GM20000 (cell line): Measurements from ENCODE around the gene DNM2.
"Not testable (repeated sequence)": the region's sequence is repeated elsewhere in the genome, so short reads cannot be mapped to it uniquely, and the experiment has no call there.

Experiments
- DNase-seq: peaks from one replicate; pipeline ENCODE4 v3.0.0; 2012; ENCODE audit warnings: low spot score
- TF ChIP-seq, protein P1 (sequence below): IDR thresholded peaks from 2 replicates; pipeline ENCODE4 v1.5.1; 2012; ENCODE audit warnings: mild to moderate bottlenecking, control low read depth; ENCODE audit errors: extremely low read depth, missing control alignments

Gene DNM2

DNA sequence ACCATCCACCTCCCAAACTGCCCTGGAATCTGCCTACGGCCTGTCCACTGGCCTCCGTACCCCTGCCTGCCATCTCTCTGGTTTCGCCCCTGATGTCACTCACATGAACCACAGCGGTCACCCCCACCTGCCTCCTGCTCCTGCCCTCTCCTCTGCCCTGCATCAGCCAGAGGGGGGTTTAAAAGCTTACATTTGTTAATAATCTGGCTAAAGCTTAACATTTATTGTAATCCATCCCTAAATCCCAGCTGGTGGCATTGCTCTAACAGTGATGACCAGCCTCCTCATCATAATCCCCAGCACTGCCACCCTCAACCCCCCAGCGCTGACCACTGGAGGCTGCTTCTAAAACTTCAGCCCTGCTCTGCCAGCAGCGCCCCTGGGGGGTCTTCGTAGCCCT, 38.9 kb downstream of the DNM2 start:
- no peak for DNase-seq

DNA sequence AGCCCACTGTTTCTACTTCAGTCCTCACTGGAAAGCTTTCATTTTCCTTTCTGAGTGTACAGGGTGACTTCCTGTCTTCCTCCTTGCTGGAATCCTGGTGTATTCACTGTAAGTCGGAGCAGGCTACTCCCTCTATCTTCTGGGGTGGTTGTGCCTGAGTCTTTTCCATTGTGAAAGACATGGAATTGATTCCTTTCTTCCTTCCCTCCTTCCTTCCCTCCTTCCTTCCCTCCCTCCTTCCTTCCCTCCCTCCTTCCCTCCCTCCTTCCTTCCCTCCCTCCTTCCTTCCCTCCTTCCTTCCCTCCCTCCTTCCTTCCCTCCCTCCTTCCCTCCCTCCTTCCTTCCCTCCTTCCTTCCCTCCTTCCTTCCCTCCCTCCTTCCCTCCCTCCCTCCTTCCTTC, 40.2 kb downstream of the DNM2 start:
- DNase-seq = not testable (repeated sequence)

More for the DNA sequence above, 38.9 kb downstream of the DNM2 start:
- TF ChIP-seq, protein P1, sequence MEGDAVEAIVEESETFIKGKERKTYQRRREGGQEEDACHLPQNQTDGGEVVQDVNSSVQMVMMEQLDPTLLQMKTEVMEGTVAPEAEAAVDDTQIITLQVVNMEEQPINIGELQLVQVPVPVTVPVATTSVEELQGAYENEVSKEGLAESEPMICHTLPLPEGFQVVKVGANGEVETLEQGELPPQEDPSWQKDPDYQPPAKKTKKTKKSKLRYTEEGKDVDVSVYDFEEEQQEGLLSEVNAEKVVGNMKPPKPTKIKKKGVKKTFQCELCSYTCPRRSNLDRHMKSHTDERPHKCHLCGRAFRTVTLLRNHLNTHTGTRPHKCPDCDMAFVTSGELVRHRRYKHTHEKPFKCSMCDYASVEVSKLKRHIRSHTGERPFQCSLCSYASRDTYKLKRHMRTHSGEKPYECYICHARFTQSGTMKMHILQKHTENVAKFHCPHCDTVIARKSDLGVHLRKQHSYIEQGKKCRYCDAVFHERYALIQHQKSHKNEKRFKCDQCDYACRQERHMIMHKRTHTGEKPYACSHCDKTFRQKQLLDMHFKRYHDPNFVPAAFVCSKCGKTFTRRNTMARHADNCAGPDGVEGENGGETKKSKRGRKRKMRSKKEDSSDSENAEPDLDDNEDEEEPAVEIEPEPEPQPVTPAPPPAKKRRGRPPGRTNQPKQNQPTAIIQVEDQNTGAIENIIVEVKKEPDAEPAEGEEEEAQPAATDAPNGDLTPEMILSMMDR = no peak

DNA sequence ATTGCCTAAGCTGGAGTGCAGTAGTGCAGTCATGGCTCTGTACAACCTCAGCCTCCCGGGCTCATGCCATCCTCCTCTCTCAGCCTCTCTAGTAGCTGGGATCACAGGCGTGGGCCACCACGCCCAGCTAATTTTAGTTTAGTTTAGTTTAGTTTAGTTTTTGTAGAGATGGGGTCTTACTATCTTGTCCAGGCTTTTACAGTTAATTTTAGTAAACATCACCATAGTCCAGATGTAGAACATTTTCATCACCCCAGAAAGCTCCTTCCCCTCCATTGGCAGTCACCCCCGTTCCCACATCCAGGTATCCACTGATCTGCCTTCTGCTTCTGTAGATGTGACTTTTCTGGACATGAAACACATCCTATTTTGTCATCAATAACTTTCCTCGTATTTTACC, 41.1 kb downstream of the DNM2 start:
- no peak for DNase-seq
- TF ChIP-seq, protein P1 = no peak

DNA sequence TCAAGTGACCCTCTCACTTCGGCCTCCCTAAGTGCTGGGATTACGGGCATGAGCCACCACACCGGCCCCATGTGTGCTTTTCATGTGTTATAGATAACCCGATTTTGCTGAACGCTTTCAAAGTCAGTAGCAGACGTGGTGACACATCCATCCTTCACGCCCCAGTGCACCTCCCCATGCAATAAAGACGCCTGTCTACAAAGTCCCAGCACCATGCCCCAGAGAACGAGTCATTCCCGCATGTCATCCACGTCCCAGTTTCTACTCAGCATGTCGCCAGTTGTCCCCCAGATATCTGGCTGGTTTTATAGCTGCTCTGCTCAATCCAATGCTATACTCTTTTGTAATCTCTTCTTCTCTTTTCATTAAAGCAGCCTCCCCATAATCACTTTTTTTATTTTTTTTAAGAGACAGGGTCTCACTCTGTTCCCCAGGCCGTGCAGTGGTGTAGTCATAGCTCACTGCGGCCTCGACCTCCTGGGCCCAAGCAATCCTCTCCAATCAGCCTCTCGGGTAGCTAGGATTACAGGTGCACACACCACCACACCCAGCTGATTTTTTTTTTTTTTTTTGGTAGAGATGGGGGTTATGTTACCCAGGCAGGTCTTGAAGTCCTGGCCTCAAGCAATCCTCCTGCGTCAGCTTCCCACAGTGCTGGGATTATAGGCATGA, 42.5 kb downstream of the DNM2 start:
- DNase-seq = peak; percentile 50
- TF ChIP-seq, protein P1 = no peak

DNA sequence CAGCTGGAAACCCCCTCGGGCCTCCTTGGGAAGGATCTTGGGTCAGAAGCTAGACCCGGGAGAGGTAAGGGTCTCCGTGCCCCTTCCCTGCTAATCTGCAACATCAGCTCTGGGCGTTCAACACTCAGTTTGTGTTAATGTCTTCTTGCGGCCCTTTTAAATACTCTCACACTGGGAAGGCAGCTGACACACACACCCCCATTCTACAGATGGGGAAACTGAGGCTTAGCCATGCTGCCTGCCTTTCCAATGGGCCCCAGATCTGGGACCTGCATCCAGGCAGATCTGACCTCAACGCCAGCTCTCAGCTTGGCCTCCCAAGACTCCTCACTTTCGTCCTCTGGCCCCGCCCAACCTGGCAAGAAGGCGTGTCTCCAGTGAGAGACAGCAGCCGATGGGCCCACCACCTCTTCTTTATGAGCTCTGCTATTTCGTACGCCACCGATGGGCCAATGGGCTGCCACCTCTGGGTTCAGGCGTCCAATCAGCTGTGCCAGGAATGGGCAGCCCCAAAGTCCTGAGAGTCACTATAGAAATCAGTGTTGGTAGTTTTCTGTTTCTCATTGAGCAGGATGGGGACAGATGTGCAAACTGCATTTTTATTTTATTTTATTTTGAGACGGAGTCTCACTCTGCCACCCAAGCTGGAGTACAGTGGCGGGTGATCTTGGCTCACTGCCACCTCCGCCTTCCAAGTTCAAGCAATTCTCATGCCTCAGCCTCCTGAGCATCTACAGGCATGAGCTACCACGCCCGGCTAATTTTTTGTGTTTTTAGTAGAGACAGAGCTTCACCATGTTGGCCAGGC, 43.8 kb downstream of the DNM2 start:
- TF ChIP-seq, protein P1 = no peak
- no peak for DNase-seq

DNA sequence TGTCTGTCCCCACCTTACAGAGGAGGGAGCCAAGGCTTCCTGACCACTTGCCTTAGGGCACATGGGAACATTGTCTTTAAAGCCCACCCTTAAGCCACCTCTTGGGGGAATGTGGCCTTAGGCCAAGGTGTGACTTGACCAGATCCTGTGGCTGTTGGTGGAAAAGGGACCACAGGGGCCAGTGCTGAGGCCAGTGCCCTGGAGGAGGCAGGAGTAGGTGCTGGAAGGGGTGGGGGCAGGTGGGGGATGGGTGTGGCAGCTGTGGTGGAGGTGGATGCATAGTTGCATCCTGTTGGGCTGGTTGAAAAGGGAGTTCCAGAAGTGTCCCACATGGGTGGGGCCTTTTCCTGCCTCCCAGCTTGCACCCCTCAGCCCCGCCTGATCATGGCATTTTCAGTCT, 44.8 kb downstream of the DNM2 start:
- DNase-seq = no peak
- TF ChIP-seq, protein P1 = no peak

DNA sequence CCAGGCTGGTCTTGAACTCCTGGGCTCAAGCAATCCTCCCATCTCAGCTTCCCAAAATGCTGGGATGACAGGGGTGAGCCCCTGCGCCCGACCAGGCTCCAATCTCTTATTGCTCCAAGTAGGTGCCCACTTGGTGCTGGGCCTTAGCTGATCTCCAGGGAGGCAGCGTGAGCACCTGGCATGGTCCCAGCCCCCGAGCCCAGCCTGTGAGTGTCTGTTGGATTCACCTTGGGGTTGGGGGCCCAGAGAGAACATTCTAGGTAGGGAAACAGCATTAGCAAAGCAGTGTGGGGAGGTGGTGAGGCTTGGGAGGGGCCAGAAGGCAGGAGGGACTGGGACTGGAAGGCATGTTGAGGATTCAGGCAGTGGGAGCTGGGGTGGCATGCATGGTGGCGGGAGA, 45.5 kb downstream of the DNM2 start:
- TF ChIP-seq, protein P1 = no peak

DNA sequence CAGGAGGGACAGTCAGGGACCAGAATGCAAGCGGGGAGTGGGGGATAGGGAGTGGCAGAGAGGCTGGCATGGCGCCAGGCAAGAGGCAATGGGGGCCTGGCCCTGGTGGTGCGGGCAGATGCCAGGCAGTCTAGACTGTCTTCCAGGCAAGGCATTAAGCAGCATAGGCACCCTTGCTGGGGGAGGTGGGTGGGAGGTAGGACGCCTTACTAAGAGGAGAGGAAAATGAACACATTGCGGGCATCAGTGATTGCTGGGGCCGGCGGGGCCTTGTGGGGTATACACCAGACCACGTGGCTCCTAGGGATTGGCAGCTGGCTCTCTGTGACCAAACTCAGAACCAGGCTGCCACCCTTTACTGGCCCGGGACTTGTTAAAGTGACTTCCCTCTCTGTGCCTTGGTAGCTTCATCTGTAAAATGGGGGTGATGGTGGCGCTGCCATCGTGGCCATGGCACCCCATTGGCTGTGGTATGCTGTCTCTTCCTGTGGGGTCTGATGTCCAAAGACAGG, 46.0 kb downstream of the DNM2 start:
- TF ChIP-seq, protein P1 = no peak
- DNase-seq = no peak

More for the DNA sequence above, 45.5 kb downstream of the DNM2 start:
- DNase-seq = no peak
